IMR-90 (cell line): Measurements from ENCODE around the gene HGD. TPM values are rescaled to one million over a fixed set of nuclear protein-coding genes. Genes with fewer than 3 reads are reported as not detected.

Source experiments
- ATAC-seq: fragments of 200-7000 bp; cut with Tn5 transposase; 2 replicates; pipeline ENCODE4 v1.9.1; 2020; ENCODE audit warnings: low read depth, mild to moderate bottlenecking, moderate library complexity
- BruUV-seq: library from RNA; stranded (reverse); fragments of 400-500 nt; replicated peaks from 2 replicates; lab custom pipeline; 2021; lab: Mats Ljungman, UMichigan
- CTCF ChIA-PET: fragments of 300-600 bp; formaldehyde crosslinking; extraction: SDS; loops from one replicate; lab custom pipeline; 2021; ENCODE audit warnings: antibody characterized with exemption; lab: Yijun Ruan, JAX
- POLR2A ChIA-PET: fragments of 300-600 bp; sonication (Branson Sonifier 250); formaldehyde crosslinking; loops from one replicate; lab custom pipeline; 2022; ENCODE audit warnings: antibody characterized with exemption; ENCODE audit not compliant: unreplicated experiment; lab: Charles Lee
- DNase-seq: peaks from one replicate; pipeline ENCODE4 v3.0.0; 2013
- H2AFZ ChIP-seq: replicated peaks from 2 replicates; pipeline ENCODE3; 2013; ENCODE audit warnings: low read length, mild to moderate bottlenecking; ENCODE audit not compliant: poor library complexity
- H2AK5ac ChIP-seq: 2 replicates; pipeline ENCODE4 v1.6.1; 2013; ENCODE audit warnings: low read depth, low read length, inconsistent platforms
- H2AK9ac ChIP-seq: replicated peaks from 2 replicates; pipeline ENCODE3; 2013; ENCODE audit warnings: mild to moderate bottlenecking, low read depth, low read length, moderate library complexity; ENCODE audit not compliant: poor library complexity
- H2BK120ac ChIP-seq: 2 replicates; pipeline ENCODE4 v1.6.1; 2013; ENCODE audit warnings: low read depth, low read length, inconsistent platforms
- H2BK15ac ChIP-seq: 3 replicates; pipeline ENCODE4 v1.6.1; 2013; ENCODE audit warnings: low read depth, low read length, inconsistent platforms
- H2BK20ac ChIP-seq: 2 replicates; pipeline ENCODE4 v1.6.1; 2013; ENCODE audit warnings: low read depth, mild to moderate bottlenecking, inconsistent platforms, low read length, moderate library complexity
- H2BK5ac ChIP-seq: 2 replicates; pipeline ENCODE4 v1.6.1; 2013; ENCODE audit warnings: mild to moderate bottlenecking, low read depth, low read length, inconsistent platforms; ENCODE audit not compliant: poor library complexity, severe bottlenecking
- H3K14ac ChIP-seq: replicated peaks from 2 replicates; pipeline ENCODE4 v1.6.1; 2013; ENCODE audit warnings: low read depth, low read length, inconsistent platforms
- H3K18ac ChIP-seq: 2 replicates; pipeline ENCODE4 v1.6.1; 2013; ENCODE audit warnings: low read depth, low read length, control low read depth
- H3K23ac ChIP-seq: 2 replicates; pipeline ENCODE4 v1.6.1; 2013; ENCODE audit warnings: low read depth, low read length, inconsistent platforms
- H3K27ac ChIP-seq: 2 replicates; pipeline ENCODE4 v1.5.1; 2013; ENCODE audit warnings: mild to moderate bottlenecking, control low read depth, low read length; ENCODE audit not compliant: insufficient read depth
- H3K27me3 ChIP-seq: 2 replicates; pipeline ENCODE4 v1.6.1; 2013; ENCODE audit warnings: low read length; ENCODE audit not compliant: control insufficient read depth, insufficient read depth
- H3K36me3 ChIP-seq: 2 replicates; pipeline ENCODE4 v1.6.1; 2013; ENCODE audit warnings: low read length, mixed read lengths; ENCODE audit not compliant: control insufficient read depth, insufficient read depth
- H3K4ac ChIP-seq: 2 replicates; pipeline ENCODE4 v1.6.1; 2013; ENCODE audit warnings: low read depth, low read length, inconsistent platforms
- H3K4me1 ChIP-seq: 2 replicates; pipeline ENCODE4 v1.6.1; 2013; ENCODE audit warnings: low read length, mixed read lengths; ENCODE audit not compliant: control insufficient read depth, insufficient read depth
- H3K4me2 ChIP-seq: 2 replicates; pipeline ENCODE4 v1.6.1; 2013; ENCODE audit warnings: low read depth, mild to moderate bottlenecking, control low read depth, low read length, moderate library complexity
- H3K4me3 ChIP-seq: 2 replicates; pipeline ENCODE4 v1.5.1; 2013; ENCODE audit warnings: low read depth, mild to moderate bottlenecking, control low read depth, low read length, moderate library complexity; ENCODE audit not compliant: insufficient read depth
- H3K56ac ChIP-seq: 2 replicates; pipeline ENCODE4 v1.6.1; 2013; ENCODE audit warnings: low read length, inconsistent platforms; ENCODE audit not compliant: insufficient read depth; ENCODE audit errors: extremely low read depth
- H3K79me1 ChIP-seq, 2 experiments: 2 replicates each; pipeline ENCODE4 v1.6.1; 2013; ENCODE audit warnings: low read length in 2 of 2, inconsistent platforms in 1 of 2, low read depth in 1 of 2
- H3K9ac ChIP-seq: 2 replicates; pipeline ENCODE4 v1.6.1; 2013; ENCODE audit warnings: low read depth, low read length, control low read depth
- H3K9me1 ChIP-seq: 2 replicates; pipeline ENCODE4 v1.6.1; 2013; ENCODE audit warnings: low read length, inconsistent platforms; ENCODE audit not compliant: insufficient read depth
- H3K9me3 ChIP-seq: 2 replicates; pipeline ENCODE4 v1.6.1; 2013; ENCODE audit warnings: low read length; ENCODE audit not compliant: control insufficient read depth, insufficient read depth
- H4K20me1 ChIP-seq: 2 replicates; pipeline ENCODE4 v1.6.1; 2013; ENCODE audit warnings: low read length, inconsistent platforms; ENCODE audit not compliant: insufficient read depth
- H4K5ac ChIP-seq: 2 replicates; pipeline ENCODE4 v1.6.1; 2013; ENCODE audit warnings: mild to moderate bottlenecking, low read depth, low read length, control low read depth
- H4K8ac ChIP-seq, 2 experiments: 2 replicates each; pipeline ENCODE4 v1.6.1; 2013; ENCODE audit warnings: low read depth in 2 of 2, low read length in 2 of 2, control low read depth in 1 of 2, inconsistent platforms in 1 of 2
- H4K91ac ChIP-seq: 2 replicates; pipeline ENCODE4 v1.6.1; 2013; ENCODE audit warnings: low read depth, low read length, inconsistent platforms; ENCODE audit not compliant: insufficient read depth
- BHLHE40 ChIP-seq: fragments of 150-350 bp; IDR thresholded peaks from 2 replicates; pipeline ENCODE4 v1.6.1; 2016; ENCODE audit warnings: mild to moderate bottlenecking, low read depth, low read length
- CEBPB ChIP-seq: IDR thresholded peaks from 2 replicates; pipeline ENCODE4 v1.6.1; 2012; ENCODE audit warnings: low read depth, low read length, improper control_type of control experiment
- CHD1 ChIP-seq: IDR thresholded peaks from 2 replicates; pipeline ENCODE4 v1.6.1; 2012; ENCODE audit warnings: low read depth, low read length, improper control_type of control experiment
- FOS ChIP-seq: fragments of 150-350 bp; IDR thresholded peaks from 2 replicates; pipeline ENCODE4 v1.6.1; 2016; ENCODE audit warnings: low read depth, low read length
- MAFK ChIP-seq: IDR thresholded peaks from 2 replicates; pipeline ENCODE4 v1.6.1; 2012; ENCODE audit warnings: low read depth, low read length, improper control_type of control experiment
- NFE2L2 ChIP-seq: fragments of 150-350 bp; IDR thresholded peaks from 2 replicates; pipeline ENCODE4 v1.6.1; 2016; ENCODE audit warnings: low read depth, mild to moderate bottlenecking, low read length
- RAD21 ChIP-seq: IDR thresholded peaks from 2 replicates; pipeline ENCODE4 v1.6.1; 2012; ENCODE audit warnings: low read length, improper control_type of control experiment
- RFX5 ChIP-seq: IDR thresholded peaks from 2 replicates; pipeline ENCODE4 v1.8.0; 2012; ENCODE audit warnings: low read depth, mild to moderate bottlenecking, low read length, moderate library complexity
- SMC3 ChIP-seq: fragments of 150-350 bp; IDR thresholded peaks from 2 replicates; pipeline ENCODE4 v1.6.1; 2016; ENCODE audit warnings: low read depth, mild to moderate bottlenecking, antibody characterized with exemption, low read length, moderate library complexity
- WGBS, 2 experiments: methylation state at CpG; one replicate each; pipeline versions ENCODE4 v1.1.5 to v1.1.7; 2013; ENCODE audit warnings: missing lambda C conversion rate in 2 of 2; ENCODE audit not compliant: insufficient read length in 1 of 2; ENCODE audit errors: extremely low coverage in 2 of 2; 5-methylcytosine and 5-hydroxymethylcytosine counted together
- dilution Hi-C: fragments of 300-500 bp; cut with HindIII; formaldehyde crosslinking; loops from one replicate; pipeline ENCODE4 v1.14.3; 2018; ENCODE audit warnings: low sequenced_read_pairs; ENCODE audit not compliant: unreplicated experiment
- in situ Hi-C: fragments of 300-500 bp; cut with MboI; formaldehyde crosslinking; loops from 3 replicates; pipeline ENCODE4 v1.14.3; 2019; ENCODE audit warnings: low sequenced_read_pairs, inconsistent platforms, mixed read lengths
- intact Hi-C: fragments of 100-400 bp; cut with micrococcal nuclease; formaldehyde crosslinking; loops from 2 replicates; pipeline ENCODE4 v1.10.0; 2022
- polyA plus RNA-seq, 3 experiments: library from polyadenylated mRNA; depleted of rRNA; stranded (reverse); fragments of >200 nt; gene quantifications; 2 replicates each; pipeline ENCODE4 v1.2.3, GENCODE V29; 2012; ENCODE audit warnings: low replicate concordance in 1 of 3
- total RNA-seq: library from RNA; depleted of rRNA; stranded (reverse); fragments of >200 nt; gene quantifications from 2 replicates; pipeline ENCODE4 v1.2.3, GENCODE V29; 2012
- TF ChIP-seq, protein P1 (sequence below): conservative IDR thresholded peaks from 2 replicates; pipeline ENCODE4 v1.5.1; 2012; ENCODE audit warnings: mild to moderate bottlenecking, low read depth, low read length, improper control_type of control experiment
- TF ChIP-seq, protein P2 (sequence below): fragments of 150-350 bp; IDR thresholded peaks from 2 replicates; pipeline ENCODE4 v1.6.1; 2016; ENCODE audit warnings: low read depth, mild to moderate bottlenecking, low read length, moderate library complexity, borderline replicate concordance

HGD gene
- total and polyA plus RNA-seq, 2 of the 4 experiments (the other 2 are of a cell fraction) = 0.14 TPM; not detected in 1

GRCh38 chr3:120614765-120615164, 67.3 kb downstream of the HGD start:
- H2BK20ac ChIP-seq = no peak overlapping the region
- H3K14ac ChIP-seq = no peak overlapping the region
- H3K4ac ChIP-seq = no peak overlapping the region
- H2AK9ac ChIP-seq = no peak overlapping the region
- no peak overlapping the region for H3K23ac ChIP-seq
- BruUV-seq = no TSS peak
- H2BK15ac ChIP-seq = no peak overlapping the region
- no peak overlapping the region for H4K8ac ChIP-seq
- no peak overlapping the region for H4K5ac ChIP-seq
- DNase-seq = no peak
- no peak overlapping the region for H3K18ac ChIP-seq
- intact Hi-C loops (no loop called here), in situ Hi-C loops (no loop called here), dilution Hi-C loops (no loop called here)
- H3K79me1 ChIP-seq = no peaks in the 10 kb centered on the region
- H3K9me1 ChIP-seq = no peaks in the 10 kb centered on the region
- no peak overlapping the region for H4K91ac ChIP-seq
- no peak overlapping the region for H3K4me2 ChIP-seq
- ChIA-PET POLR2A (interaction anchor here (0.6 kb wide), 1 partner anchor 884 kb away, joined by 3 read pairs; no protein-coding TSS in a partner anchor), CTCF (interaction anchor here (0.7 kb wide), 1 partner anchor 47 kb away, joined by 3 read pairs; no protein-coding TSS in a partner anchor)
- H2AK5ac ChIP-seq = no peak overlapping the region
- WGBS, 2 experiments = no CpG with 5 or more reads among the region's 8 CpGs
- H3K4me3 ChIP-seq = no peak overlapping the region
- no peak overlapping the region for H2BK120ac ChIP-seq
- H2BK5ac ChIP-seq = no peak overlapping the region
- H3K27me3 ChIP-seq = no peaks in the 10 kb centered on the region
- H3K9ac ChIP-seq = no peak overlapping the region
- no peaks in the 10 kb centered on the region for H4K20me1 ChIP-seq
- ATAC-seq = no peak
- no peaks in the 10 kb centered on the region for H3K9me3 ChIP-seq
- no peak overlapping the region for H3K56ac ChIP-seq
- H3K27ac ChIP-seq = no peak overlapping the region
- no peak for TF ChIP-seq FOS
- TF ChIP-seq, protein P1, sequence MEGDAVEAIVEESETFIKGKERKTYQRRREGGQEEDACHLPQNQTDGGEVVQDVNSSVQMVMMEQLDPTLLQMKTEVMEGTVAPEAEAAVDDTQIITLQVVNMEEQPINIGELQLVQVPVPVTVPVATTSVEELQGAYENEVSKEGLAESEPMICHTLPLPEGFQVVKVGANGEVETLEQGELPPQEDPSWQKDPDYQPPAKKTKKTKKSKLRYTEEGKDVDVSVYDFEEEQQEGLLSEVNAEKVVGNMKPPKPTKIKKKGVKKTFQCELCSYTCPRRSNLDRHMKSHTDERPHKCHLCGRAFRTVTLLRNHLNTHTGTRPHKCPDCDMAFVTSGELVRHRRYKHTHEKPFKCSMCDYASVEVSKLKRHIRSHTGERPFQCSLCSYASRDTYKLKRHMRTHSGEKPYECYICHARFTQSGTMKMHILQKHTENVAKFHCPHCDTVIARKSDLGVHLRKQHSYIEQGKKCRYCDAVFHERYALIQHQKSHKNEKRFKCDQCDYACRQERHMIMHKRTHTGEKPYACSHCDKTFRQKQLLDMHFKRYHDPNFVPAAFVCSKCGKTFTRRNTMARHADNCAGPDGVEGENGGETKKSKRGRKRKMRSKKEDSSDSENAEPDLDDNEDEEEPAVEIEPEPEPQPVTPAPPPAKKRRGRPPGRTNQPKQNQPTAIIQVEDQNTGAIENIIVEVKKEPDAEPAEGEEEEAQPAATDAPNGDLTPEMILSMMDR = no peak
- TF ChIP-seq SMC3 = no peak
- no peak for TF ChIP-seq RFX5
- TF ChIP-seq, protein P2, sequence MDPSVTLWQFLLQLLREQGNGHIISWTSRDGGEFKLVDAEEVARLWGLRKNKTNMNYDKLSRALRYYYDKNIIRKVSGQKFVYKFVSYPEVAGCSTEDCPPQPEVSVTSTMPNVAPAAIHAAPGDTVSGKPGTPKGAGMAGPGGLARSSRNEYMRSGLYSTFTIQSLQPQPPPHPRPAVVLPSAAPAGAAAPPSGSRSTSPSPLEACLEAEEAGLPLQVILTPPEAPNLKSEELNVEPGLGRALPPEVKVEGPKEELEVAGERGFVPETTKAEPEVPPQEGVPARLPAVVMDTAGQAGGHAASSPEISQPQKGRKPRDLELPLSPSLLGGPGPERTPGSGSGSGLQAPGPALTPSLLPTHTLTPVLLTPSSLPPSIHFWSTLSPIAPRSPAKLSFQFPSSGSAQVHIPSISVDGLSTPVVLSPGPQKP = no peak
- no peak for TF ChIP-seq MAFK
- TF ChIP-seq BHLHE40 = no peak
- no peak for TF ChIP-seq NFE2L2
- TF ChIP-seq RAD21 = no peak
- no peak for TF ChIP-seq CHD1
- TF ChIP-seq CEBPB = no peak
- H2AFZ ChIP-seq = no peak overlapping the region
- no peaks in the 10 kb centered on the region for H3K36me3 ChIP-seq
- peaks cover 2% of the 10 kb centered on the region; the same call in 1 of the 2 replicates for H3K4me1 ChIP-seq
